ENCODE data around the gene TMOD1. TPM values are rescaled to one million over a fixed set of nuclear protein-coding genes. Genes with fewer than 3 reads are reported as not detected.

TMOD1 gene
- total and polyA plus RNA-seq, 9 of the 15 experiments (the other 6 are each of a cell fraction or from before 2014, with no cell fraction given): 7.1 to 41.2 (median 14.2) TPM

- no peak overlapping the region for H3K27ac ChIP-seq (ENCODE audit: extremely low read depth, low read depth, low read length)
- peaks cover 96% of the 10 kb centered on the region for H3K36me3 ChIP-seq (ENCODE audit: control insufficient read depth, insufficient read depth, low read length)
- no peak overlapping the region for H3K4me2 ChIP-seq (ENCODE audit: insufficient read depth, low read length)
- H3K27me3 ChIP-seq (ENCODE audit: control insufficient read depth in 2 of 2, insufficient read depth in 2 of 2, low read length in 2 of 2): no peaks in the 10 kb centered on the region
- in situ Hi-C loops (cut with MboI): no loop called here
- no peak overlapping the region for H3K4me3 ChIP-seq
- ChIA-PET CTCF (ENCODE audit: low intra/inter-chr PET ratio) (interaction anchor here (0.6 kb wide), 1 partner anchor 13 kb away, joined by 4 read pairs; no protein-coding TSS in a partner anchor), POLR2A (interaction anchor here (0.5 to 0.6 kb wide), 3 partner anchors 31 to 242 kb away, joined by 3 read pairs; no protein-coding TSS in a partner anchor)
- no peak for DNase-seq (ENCODE audit: extremely low read depth in 1 of 4, low spot score in 3 of 4)
- no peak for ATAC-seq
- FAIRE-seq: no peak
- no peaks in the 10 kb centered on the region for H3K9me1 ChIP-seq (ENCODE audit: control insufficient read depth, insufficient read depth, low read length)
- no peaks in the 10 kb centered on the region for H3K4me1 ChIP-seq (replicated peaks in 1 of 2; ENCODE audit: control insufficient read depth in 2 of 2, insufficient read depth in 2 of 2, low read length in 2 of 2)
- no TSS peak for BruUV-seq (replicated peaks)
- no peak overlapping the region for H3K9ac ChIP-seq (ENCODE audit: insufficient read depth in 1 of 2, low read depth in 2 of 2, low read length in 2 of 2)
- H4K20me1 ChIP-seq (replicated peaks; ENCODE audit: control insufficient read depth, insufficient read depth, low read length): no peaks in the 10 kb centered on the region
- WGBS (ENCODE audit: insufficient coverage, low coverage, missing lambda C conversion rate): 90% methylated on average over 5 of the region's 5 CpGs
- intact Hi-C loops (cut with micrococcal nuclease): no loop called here
- H3K9me3 ChIP-seq (replicated peaks; ENCODE audit: control insufficient read depth, insufficient read depth, low read depth, low read length): no peaks in the 10 kb centered on the region
- H2AFZ ChIP-seq (ENCODE audit: low read depth, low read length): no peak overlapping the region
- no peaks in the 10 kb centered on the region for H3K79me2 ChIP-seq (ENCODE audit: control insufficient read depth, insufficient read depth, low read length)
- no peak for TF ChIP-seq ZNF639 (CRISPR knock-in tag; conservative IDR thresholded peaks at IDR 0.05 in 1 of 2, IDR thresholded peaks at IDR 0.05 in 1 of 2)
- TF ChIP-seq TFE3 (CRISPR knock-in tag; IDR thresholded peaks at IDR 0.05): no peak
- no peak for TF ChIP-seq BRD4 (IDR thresholded peaks at IDR 0.05)
- TF ChIP-seq GATA2 (CRISPR knock-in tag; IDR thresholded peaks at IDR 0.05): no peak
- TF ChIP-seq ZNF740 (CRISPR knock-in tag; IDR thresholded peaks at IDR 0.05): no peak
- no peak for TF ChIP-seq ZNF740 (tag; IDR thresholded peaks at IDR 0.05)
- no peak for TF ChIP-seq NONO (IDR thresholded peaks at IDR 0.05; ENCODE audit: low read depth in 2 of 2, low read length in 1 of 2)
- TF ChIP-seq AFF1 (IDR thresholded peaks at IDR 0.05; ENCODE audit: low read depth in 1 of 2, partially characterized antibody in 2 of 2): no peak
- TF ChIP-seq SRF (CRISPR knock-in tag; IDR thresholded peaks at IDR 0.05): no peak
- TF ChIP-seq RBM34 (IDR thresholded peaks at IDR 0.05; ENCODE audit: borderline replicate concordance, insufficient read depth, low read length): no peak
- TF ChIP-seq ZNF707 (CRISPR knock-in tag; conservative IDR thresholded peaks at IDR 0.05): no peak
- no peak for TF ChIP-seq NR2F6 (CRISPR knock-in tag; IDR thresholded peaks at IDR 0.05)
Observed at GRCh38 chr9:97647996-97648395, 146.5 kb downstream of the TMOD1 start.

All from K562 (cell line).